ENCODE data around the gene SEMA6B.

Gene SEMA6B

GRCh38 chr19:4588291-4588761 lies 28.8 kb upstream of the SEMA6B start:
- DNase-seq (ENCODE audit: low read depth) = no peak

GRCh38 chr19:4587527-4587926 lies 28.0 kb upstream of the SEMA6B start:
- no peak for DNase-seq (ENCODE audit: low read depth)

DNA sequence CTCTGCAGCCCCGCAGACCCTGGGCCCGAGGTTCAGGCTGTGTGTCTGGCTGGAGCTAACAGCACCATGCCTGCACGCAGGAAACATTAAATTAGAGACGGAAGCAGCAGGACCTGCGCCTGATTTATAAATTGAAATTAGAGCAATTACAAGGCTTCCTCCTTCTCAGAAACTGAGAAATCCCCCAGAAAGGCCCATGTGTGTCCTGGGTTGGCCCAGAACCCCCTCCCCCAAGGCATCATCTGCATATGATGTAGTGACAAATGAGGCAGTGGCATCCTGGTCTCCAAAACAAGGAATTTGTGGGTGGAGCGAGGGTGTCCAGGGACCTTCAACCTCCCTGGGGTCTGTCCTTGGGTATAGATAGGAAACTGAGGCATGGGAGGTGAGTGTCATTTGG lies 27.2 kb upstream of the SEMA6B start:
- no peak for DNase-seq (ENCODE audit: low read depth)

GRCh38 chr19:4586245-4586644 lies 26.8 kb upstream of the SEMA6B start:
- no peak for DNase-seq (ENCODE audit: low read depth)

DNA sequence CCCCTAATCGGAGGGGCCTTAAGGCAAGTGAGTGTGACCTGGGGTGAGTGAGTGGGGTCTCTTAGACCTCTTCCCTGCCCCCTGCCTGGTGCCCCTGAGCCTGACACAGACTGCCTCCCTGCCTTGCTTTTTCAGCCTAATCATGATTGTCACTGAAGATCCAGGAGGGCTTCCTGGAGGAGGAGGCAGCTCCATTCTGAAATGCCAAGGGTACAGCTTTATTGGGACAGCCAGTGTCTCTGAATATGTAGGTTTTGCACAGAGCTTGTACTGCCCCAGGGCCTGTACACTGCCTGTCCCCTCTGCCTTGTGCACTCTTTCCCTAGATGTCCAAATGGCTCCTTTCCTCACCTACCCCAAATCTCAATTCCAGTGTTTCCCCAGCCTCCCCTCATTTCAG lies 26.1 kb upstream of the SEMA6B start:
- DNase-seq (ENCODE audit: low read depth) = no peak

GRCh38 chr19:4584670-4585460 lies 25.4 kb upstream of the SEMA6B start:
- no peak for DNase-seq (ENCODE audit: low read depth)

DNA sequence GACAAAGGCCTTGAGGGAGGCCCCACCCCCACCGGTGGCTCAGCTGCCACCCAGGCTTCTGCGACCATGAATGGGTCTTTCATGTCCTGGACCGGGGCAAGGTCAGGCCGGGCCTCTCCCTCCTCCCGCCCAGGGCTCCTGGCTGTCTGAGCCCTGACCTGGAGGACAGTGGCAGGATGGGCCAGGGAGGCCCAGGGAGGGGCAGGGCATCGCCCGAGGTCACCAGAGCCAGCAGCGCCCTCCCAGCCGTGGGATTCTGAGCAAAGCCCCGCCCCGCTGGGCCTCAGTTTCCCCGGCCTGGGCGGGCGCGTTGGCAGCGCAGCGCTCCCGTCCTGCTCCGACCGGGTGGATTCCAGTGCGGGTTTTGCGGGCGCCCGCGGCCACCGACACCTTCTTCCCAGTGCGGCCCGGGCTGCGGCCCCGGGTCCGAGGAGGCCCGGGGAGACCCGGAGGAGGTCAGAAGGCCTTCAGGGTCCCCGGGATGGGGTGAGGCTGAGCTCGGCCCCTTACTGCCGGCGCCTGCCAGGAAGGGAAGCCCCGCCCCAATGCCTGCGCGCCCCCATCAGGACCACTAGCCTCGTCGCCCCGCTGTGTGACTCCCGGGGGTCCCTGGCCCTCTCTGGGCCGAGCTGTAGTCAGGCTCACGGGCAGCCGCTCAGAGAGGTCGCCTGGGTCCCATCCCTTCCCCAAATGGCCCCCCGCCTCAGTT lies 24.6 kb upstream of the SEMA6B start:
- DNase-seq (ENCODE audit: low read depth) = peak; percentile 38

- peak; percentile 23 for DNase-seq (ENCODE audit: low read depth)
These were observed 23.7 kb upstream of the SEMA6B start for GRCh38 chr19:4582980-4583842.

- peak; percentile 41 for DNase-seq (ENCODE audit: low read depth)
These were observed 22.4 kb upstream of the SEMA6B start for GRCh38 chr19:4581666-4582553.

DNA sequence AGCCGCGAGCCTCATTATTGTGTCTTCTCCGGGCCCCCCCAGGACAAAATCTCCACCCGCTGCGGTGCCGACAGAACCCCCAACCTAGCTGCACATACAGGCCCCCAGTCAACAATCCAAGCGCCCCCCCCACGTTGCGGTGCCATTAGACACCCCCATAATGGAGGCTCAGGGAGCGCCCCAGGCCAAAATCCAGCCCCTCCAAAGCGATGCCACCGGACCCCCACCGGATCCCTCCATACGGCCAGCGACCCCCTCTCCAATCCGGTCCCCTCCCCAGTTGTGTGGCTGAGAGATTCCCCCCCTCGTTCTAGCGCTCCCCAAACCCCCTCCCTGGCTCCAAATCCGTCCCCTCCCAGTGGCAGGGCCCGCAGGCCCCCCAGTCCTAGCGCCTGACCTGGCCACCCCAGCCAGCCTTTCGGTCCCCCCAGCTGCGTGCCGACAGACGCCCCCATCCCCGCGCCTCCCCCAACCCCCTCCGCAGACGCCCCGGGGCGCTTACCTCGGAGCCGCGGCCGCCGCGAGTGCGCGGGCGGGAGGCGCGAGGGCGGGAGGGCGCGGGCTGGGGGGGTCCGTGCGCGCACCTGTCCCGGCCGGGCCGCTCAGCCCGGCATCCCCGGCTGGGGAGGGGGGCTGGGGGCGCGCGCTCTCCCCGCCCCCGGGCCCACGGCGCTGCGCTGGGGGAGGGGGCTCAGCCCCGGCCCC lies 21.6 kb upstream of the SEMA6B start:
- DNase-seq (ENCODE audit: low read depth) = no peak

GRCh38 chr19:4580021-4580901 lies 20.8 kb upstream of the SEMA6B start:
- DNase-seq (ENCODE audit: low read depth) = no peak

DNA sequence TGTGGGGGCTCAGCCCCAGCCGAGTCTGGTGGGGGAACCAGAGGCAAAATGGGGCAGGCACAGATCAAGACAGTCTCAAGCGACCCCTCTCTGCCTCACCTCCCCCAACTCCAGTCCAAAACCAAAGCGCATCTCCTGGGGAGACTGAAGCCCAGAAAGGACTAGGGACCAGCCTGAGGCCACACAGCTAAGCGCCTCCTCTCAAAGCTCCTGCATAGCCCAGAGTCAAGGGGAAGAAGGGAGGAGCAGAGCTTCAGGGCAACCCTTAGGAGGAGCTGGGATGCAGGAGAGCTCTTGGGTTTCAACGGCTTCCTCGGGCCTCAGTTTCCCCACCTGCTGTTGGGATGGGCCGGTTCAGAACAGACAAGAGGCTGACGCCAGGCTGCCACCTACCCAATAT lies 19.9 kb upstream of the SEMA6B start:
- DNase-seq (ENCODE audit: low read depth) = no peak

- DNase-seq (ENCODE audit: low read depth) = no peak
These were observed 19.2 kb upstream of the SEMA6B start for GRCh38 chr19:4578552-4579248.

DNA sequence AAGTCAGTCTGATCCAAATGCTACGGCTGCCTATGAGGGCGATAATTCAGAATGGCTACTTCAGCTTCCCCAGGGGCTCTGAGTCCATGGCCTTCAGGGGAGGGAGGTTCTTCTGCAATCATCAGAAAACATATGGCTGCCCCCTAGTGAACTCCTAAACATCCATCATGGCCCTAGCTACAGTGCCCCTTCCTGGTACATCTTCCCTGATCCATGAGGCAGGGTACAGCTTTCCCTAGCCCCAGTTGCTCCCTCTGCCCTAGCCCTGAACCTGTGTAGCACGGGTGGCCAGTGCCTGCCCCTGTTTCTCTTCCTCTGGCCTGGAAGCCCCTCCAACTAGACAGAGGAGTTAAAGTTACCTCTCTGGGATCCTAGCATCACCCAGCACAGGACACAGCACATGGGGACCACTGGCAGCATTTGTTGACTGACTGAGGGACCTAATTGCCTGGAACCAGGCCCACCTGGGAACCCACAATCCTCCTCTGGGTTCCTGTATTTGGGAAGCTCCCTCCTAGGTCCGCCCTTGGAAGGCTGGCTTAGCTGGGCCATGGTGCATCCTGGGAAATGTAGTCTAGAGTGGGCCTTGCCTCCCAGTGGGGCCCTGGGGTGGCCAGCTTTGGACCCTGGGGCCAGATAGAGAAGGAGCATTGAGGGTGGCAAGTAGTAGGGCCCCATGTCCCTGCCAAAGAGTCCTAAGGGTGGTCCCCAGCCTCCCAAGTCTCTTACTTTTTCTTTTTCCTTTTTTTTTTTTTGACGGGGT lies 17.7 kb upstream of the SEMA6B start:
- DNase-seq (ENCODE audit: low read depth) = peak; percentile 40

DNA sequence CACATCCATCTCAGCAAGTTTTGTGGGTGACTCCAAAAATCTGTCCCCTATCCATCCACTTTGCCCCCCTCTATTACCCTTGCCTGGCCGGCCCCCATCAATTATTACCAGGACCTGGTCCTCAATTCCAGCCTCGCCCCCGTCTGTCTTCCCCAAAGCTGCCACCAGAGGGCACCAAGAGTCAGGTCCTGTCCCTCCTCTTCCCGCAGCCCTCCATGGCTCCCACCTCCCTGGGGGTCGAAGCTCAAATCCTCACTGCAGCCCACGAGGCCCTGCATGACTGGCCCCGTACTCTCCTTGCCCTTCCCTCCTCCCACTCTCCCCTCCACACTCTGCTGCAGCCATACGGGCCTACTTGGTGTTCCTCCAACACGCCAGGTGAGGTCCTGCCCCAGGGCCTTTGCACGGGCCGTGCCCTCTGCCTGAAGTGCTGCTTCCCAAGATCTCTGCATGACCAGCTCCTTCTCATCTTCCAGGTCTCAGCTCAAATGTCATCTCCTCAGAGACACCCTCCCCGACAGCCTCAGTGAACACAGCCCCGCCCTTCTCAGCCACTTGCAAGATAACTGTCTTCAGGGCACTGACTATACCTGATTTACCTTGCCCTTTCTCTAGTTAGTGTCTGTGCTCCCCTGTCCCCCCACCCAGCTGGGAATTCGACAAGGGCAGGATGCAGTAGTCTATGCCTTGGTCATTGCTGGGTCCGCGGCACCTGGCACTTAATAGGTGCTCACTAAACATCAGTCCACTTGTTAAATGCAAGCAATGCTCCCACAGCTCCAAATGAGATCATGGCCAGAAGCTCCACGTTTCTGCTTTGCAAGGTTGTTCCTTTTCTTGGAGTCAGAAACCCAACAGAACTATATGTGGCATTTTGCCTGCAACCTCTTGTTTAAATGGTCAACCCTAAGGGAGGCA lies 16.8 kb upstream of the SEMA6B start:
- DNase-seq (ENCODE audit: low read depth) = peak; percentile 55

GRCh38 chr19:4575267-4576015 lies 16.0 kb upstream of the SEMA6B start:
- peak; percentile 94 for DNase-seq (ENCODE audit: low read depth)

DNA sequence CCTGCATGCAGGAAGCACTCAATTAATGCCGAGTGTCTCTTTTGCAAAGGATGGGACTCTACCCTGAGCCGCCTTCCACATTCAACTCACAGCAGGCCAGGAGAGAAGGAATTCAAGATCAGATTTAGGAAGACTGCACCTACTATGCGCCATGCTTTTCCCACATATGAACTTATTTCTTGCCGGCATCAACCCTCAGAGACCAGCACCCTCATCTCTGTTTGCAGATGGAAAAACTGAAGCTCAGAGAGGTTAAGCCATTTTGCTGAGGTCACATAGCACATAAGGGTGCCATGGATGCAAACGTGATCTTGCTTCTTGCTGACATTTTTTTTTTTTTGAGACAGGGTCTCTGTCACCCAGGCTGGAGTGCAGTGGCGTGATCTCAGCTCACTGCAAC lies 14.2 kb upstream of the SEMA6B start:
- no peak for DNase-seq (ENCODE audit: low read depth)
